ENCODE results near the gene SSB. TPM values are rescaled to one million over a fixed set of nuclear protein-coding genes. Genes with fewer than 3 reads are reported as not detected.
"Not testable (repeated sequence)": the region's sequence is repeated elsewhere in the genome, so short reads cannot be mapped to it uniquely, and the experiment has no call there.

SSB gene
- polyA plus RNA-seq, 1 donor from 2014 or later, result 214 TPM

- H4K20me1 ChIP-seq (ENCODE audit: insufficient read depth), result no peaks in the 10 kb centered on the region
- H2AFZ ChIP-seq (ENCODE audit: low read depth, low read length), result no peak overlapping the region
- H3K27me3 ChIP-seq (ENCODE audit: insufficient read depth, low read depth, low read length), result no peaks in the 10 kb centered on the region
- no peaks in the 10 kb centered on the region for H3K36me3 ChIP-seq (ENCODE audit: insufficient read depth, low read length)
- no peaks in the 10 kb centered on the region for H3K9me2 ChIP-seq (ENCODE audit: insufficient read depth, low read length)
- TF ChIP-seq EZH2 (IDR thresholded peaks at IDR 0.05; ENCODE audit: borderline replicate concordance, insufficient read depth, low read length, poor library complexity, severe bottlenecking), result no peak
- no peak for TF ChIP-seq TAF1 (IDR thresholded peaks at IDR 0.05; ENCODE audit: low read depth)
- no peak for TF ChIP-seq POLR2AphosphoS5 (IDR thresholded peaks at IDR 0.05)
- no peak for TF ChIP-seq REST (IDR thresholded peaks at IDR 0.05; ENCODE audit: borderline replicate concordance)
- TF ChIP-seq MXI1 (conservative IDR thresholded peaks at IDR 0.05; ENCODE audit: poor library complexity, severe bottlenecking), result no peak
- TF ChIP-seq RAD21 (conservative IDR thresholded peaks at IDR 0.05), result no peak
- TF ChIP-seq SMC3 (conservative IDR thresholded peaks at IDR 0.05; ENCODE audit: poor library complexity), result no peak
- no peak for TF ChIP-seq EP300 (conservative IDR thresholded peaks at IDR 0.05; ENCODE audit: poor library complexity, severe bottlenecking)
- TF ChIP-seq CTCF (IDR thresholded peaks at IDR 0.05; ENCODE audit: poor library complexity, severe bottlenecking), result no peak
- no peak overlapping the region for H3K27ac ChIP-seq (ENCODE audit: low read length)
- peaks cover 16% of the 10 kb centered on the region for H3K79me2 ChIP-seq (replicated peaks; ENCODE audit: insufficient read depth, low read length)
- H3K4me2 ChIP-seq (ENCODE audit: low read length), result no peak overlapping the region
- H3K4me3 ChIP-seq (ENCODE audit: low read length), result no peak overlapping the region
- H3K9ac ChIP-seq (ENCODE audit: low read length), result no peak overlapping the region
- H3K9me3 ChIP-seq (ENCODE audit: low read length), result no peaks in the 10 kb centered on the region
- no peaks in the 10 kb centered on the region for H3F3A ChIP-seq (ENCODE audit: insufficient read depth, low read length, poor library complexity, severe bottlenecking)
Measured at GRCh38 chr2:169840747-169841142, 42.1 kb downstream of the SSB start.

- H2AFZ ChIP-seq (ENCODE audit: low read depth, low read length); H3K4me3 ChIP-seq (ENCODE audit: low read length); H3K4me2 ChIP-seq (ENCODE audit: low read length); H3K27ac ChIP-seq (ENCODE audit: low read length); H3K9me2 ChIP-seq (ENCODE audit: insufficient read depth, low read length); H3K9me3 ChIP-seq (ENCODE audit: low read length); H3K9ac ChIP-seq (ENCODE audit: low read length); H4K20me1 ChIP-seq (ENCODE audit: insufficient read depth); H3K36me3 ChIP-seq (ENCODE audit: insufficient read depth, low read length); H3K27me3 ChIP-seq (ENCODE audit: insufficient read depth, low read depth, low read length); H3F3A ChIP-seq (ENCODE audit: insufficient read depth, low read length, poor library complexity, severe bottlenecking): not testable (repeated sequence)
- peaks cover 18% of the 10 kb centered on the region for H3K79me2 ChIP-seq (replicated peaks; ENCODE audit: insufficient read depth, low read length)
Measured at GRCh38 chr2:169841625-169842024, 43.0 kb downstream of the SSB start.

- no peaks in the 10 kb centered on the region for H3F3A ChIP-seq (ENCODE audit: insufficient read depth, low read length, poor library complexity, severe bottlenecking)
- no peak overlapping the region for H3K4me2 ChIP-seq (ENCODE audit: low read length)
- no peaks in the 10 kb centered on the region for H3K9me3 ChIP-seq (ENCODE audit: low read length)
- H3K27ac ChIP-seq (ENCODE audit: low read length), result no peak overlapping the region
- H3K9me2 ChIP-seq (ENCODE audit: insufficient read depth, low read length), result no peaks in the 10 kb centered on the region
- H3K79me2 ChIP-seq (replicated peaks; ENCODE audit: insufficient read depth, low read length), result peaks cover 25% of the 10 kb centered on the region
- H3K9ac ChIP-seq (ENCODE audit: low read length), result no peak overlapping the region
- H3K27me3 ChIP-seq (ENCODE audit: insufficient read depth, low read depth, low read length), result no peaks in the 10 kb centered on the region
- no peak overlapping the region for H3K4me3 ChIP-seq (ENCODE audit: low read length)
- no peak overlapping the region for H2AFZ ChIP-seq (ENCODE audit: low read depth, low read length)
- no peak for TF ChIP-seq CTCF (IDR thresholded peaks at IDR 0.05; ENCODE audit: poor library complexity, severe bottlenecking)
- TF ChIP-seq MXI1 (conservative IDR thresholded peaks at IDR 0.05; ENCODE audit: poor library complexity, severe bottlenecking), result no peak
- TF ChIP-seq EP300 (conservative IDR thresholded peaks at IDR 0.05; ENCODE audit: poor library complexity, severe bottlenecking), result no peak
- no peak for TF ChIP-seq POLR2AphosphoS5 (IDR thresholded peaks at IDR 0.05)
- TF ChIP-seq TAF1 (IDR thresholded peaks at IDR 0.05; ENCODE audit: low read depth), result no peak
- no peak for TF ChIP-seq EZH2 (IDR thresholded peaks at IDR 0.05; ENCODE audit: borderline replicate concordance, insufficient read depth, low read length, poor library complexity, severe bottlenecking)
- TF ChIP-seq SMC3 (conservative IDR thresholded peaks at IDR 0.05; ENCODE audit: poor library complexity), result no peak
- no peak for TF ChIP-seq REST (IDR thresholded peaks at IDR 0.05; ENCODE audit: borderline replicate concordance)
- TF ChIP-seq RAD21 (conservative IDR thresholded peaks at IDR 0.05), result no peak
- no peaks in the 10 kb centered on the region for H4K20me1 ChIP-seq (ENCODE audit: insufficient read depth)
- H3K36me3 ChIP-seq (ENCODE audit: insufficient read depth, low read length), result no peaks in the 10 kb centered on the region
Measured at GRCh38 chr2:169845016-169845415, 46.3 kb downstream of the SSB start.

All from neural cell (in vitro differentiated cells).